CD1c-positive myeloid dendritic cell (primary cell): ENCODE results near the gene LAMC1.

Experiments
- DNase-seq: peaks from one replicate; pipeline ENCODE4 v3.0.0-alpha.2; 2016; ENCODE audit errors: extremely low spot score

Gene LAMC1

DNA sequence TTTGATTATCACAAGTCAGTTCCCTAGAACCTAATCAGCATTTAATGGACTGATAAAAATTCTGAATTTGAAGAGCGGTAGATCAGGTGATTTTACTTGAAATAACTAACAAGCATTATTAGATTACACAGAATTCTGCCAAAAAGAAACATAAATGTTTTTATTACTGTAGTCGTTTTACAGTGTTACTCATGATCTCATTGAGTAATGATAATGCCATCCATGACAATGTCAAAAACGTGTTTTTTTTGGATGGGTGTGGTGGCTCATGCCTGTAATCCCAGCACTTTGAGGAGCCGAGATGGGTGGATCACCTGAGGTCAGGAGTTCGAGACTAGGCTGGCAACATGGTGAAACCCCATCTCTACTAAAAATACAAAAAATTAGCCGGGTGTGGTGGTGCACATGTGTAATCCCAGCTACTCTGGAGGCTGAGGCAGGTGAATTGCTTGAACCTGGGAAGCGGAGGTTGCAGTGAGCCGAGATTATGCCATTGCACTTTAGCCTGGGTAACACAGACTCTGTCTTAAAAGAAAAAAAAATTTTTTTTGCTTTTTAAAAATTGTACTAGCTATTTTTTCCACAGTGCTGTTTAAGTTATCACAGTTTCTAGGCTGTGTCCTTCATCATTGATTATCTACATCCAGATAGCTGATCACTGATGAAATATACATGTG lies 56.6 kb downstream of the LAMC1 start:
- DNase-seq: no peak

DNA sequence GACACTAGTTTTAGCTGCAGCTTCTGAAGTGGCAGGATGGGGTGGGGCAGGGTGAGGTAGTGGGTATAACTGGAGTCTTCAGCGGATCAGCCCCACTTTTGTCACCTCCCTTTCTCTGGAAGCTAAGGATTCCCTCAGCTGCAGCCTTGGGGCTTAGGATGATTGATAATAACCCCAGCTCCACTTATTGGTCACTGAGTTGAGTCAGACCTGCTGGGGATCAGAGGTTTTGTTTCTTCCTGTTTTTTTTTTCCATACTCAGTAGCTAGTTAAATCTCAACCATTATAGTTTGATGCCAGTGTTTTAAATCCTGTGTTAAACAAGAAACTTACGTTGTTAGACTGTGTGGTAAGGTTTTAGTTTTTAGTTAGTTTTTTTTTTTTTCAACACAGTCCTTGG lies 57.2 kb downstream of the LAMC1 start:
- no peak for DNase-seq

DNA sequence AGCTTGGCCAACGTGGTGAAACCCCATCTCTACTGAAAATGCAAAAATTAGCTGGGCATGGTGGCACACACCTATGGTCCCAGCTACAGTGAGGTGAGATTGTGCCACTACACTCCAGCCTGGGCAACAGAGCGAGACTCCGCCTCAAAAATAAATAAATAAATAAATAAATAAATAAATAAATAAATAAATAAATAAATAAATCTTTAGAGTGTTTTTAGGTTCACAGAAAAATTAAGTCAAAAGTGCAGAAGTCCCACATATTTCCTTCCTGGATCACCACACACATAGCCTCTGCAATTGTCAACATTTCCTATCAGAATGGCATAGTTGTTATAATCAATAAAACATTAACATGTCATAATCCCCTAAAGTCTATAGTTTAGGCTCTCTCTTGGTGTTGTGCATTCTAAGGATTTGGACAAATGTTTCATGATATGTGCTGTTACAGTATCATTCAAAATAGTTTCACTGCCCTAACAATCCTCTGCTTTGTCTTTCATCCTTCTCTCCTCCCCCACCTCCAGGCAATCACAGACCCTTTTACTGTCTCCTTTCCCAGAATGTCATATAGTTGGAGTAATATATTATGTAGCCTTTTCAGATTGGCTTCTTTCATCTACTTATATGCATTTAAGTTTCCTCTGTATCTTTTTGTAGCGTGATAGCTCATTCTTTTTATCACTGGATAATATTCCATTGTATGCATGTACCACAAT lies 58.3 kb downstream of the LAMC1 start:
- no peak for DNase-seq

DNA sequence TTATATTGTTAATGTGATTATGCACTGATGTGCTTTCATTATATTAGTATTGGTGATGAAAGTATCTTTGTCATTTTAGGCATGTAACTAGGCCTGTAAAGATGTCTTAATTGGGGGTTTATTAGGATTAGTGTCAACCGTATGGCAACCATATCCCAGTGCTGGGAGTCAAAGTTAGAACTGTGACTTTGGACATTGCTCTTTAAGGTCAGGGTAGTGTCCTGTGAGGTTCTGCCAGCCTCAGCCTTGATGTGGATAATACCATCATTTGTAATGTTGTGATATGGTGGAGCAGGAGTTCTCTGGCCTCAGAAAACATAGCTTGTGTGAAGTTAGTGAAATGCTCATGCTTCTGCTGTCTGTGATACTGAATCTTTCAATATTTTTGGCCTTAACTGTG lies 59.4 kb downstream of the LAMC1 start:
- DNase-seq: no peak

DNA sequence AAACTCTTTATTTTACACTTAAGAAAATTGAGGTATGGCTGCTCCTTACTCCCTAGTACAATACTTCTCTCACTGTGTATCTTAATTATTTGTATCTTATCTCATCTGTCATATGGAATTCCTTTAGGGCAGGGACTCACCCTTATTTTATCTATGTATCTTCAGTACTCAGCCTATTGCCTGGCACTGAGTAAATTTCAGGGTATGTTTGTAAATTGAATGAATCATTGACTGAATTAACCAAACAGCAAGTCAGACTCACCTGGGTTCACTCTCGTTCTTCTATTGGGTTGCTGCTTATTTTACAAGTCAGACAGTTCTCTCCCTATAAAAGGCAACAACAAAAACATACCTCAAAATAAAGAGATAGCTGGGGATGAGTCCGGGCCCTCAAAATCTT lies 63.8 kb downstream of the LAMC1 start:
- DNase-seq: no peak

DNA sequence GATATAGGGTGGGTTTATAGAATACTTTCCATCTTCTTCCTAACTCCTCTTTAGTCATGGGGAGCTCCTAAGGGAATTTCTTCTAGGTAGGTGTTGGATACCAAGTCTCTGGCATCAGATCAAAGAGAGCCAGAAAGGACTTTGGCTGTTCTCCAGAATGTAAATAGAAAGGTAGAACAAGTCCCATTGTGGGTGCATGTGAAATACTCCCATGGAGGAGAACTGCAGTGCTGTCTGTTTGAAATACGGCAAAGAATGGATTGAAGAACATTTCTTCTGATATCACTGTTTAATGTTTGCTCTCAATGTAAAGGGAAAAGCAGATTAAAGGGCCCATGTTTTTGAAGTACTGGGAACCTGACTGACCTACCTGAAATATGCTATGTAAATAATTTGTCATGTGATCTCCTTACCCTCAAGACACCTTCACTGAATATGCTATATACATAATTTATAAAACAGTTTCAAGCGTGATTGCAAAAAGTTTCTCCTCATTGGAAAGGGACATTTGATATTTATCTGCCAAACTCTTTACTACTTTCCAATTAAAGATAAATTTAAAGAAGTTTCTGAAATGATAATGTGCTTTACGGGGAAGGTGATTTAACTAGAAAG lies 65.9 kb downstream of the LAMC1 start:
- DNase-seq: no peak

DNA sequence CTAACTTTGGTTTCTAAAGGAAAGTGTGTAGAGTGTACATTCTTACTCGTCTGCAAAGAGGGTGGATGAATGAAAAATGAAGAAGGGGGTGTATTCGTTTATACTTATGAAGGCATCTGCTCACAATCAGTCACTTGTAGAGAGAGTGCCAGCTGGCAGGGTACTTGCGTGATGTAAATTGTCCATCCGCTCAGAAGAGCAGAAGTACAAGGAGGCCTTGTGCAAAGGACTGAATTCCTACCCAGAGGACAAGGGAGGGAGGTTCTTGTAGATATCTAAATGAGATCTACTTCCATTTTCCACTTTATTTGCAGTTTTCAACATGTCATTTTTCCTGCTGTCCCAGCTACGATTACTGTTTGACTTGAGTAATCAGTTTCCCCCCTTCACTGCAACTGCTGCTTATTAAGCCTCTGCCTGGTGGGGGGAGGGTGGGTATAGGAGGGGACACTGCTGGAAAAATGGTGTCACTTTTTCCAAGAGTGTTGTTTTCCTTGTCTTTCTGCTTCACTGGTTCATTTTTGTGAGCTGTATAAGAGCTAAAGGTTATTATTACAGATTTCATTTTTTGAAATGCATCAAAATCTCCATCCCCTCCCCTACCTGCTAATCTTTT lies 67.3 kb downstream of the LAMC1 start:
- DNase-seq: no peak

DNA sequence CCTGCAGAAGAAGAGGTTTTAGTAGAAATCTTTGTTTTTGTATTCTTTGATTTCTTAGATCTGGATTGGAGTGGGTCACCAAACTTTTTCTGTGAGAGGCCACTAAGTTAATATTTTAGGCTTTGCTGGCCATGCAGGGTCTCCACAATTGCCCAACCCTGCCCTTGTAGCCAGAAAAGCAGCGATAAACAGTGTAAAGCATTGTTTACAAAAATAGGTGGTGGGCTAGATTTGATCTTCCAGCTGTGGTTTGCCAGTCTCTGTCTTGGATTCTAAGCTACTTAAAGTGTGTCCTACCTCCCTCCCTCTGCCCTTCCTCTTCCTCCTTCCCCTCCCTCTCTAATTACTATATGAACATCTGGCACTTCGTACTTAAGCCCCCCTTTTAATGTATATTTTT lies 68.0 kb downstream of the LAMC1 start:
- DNase-seq: no peak

DNA sequence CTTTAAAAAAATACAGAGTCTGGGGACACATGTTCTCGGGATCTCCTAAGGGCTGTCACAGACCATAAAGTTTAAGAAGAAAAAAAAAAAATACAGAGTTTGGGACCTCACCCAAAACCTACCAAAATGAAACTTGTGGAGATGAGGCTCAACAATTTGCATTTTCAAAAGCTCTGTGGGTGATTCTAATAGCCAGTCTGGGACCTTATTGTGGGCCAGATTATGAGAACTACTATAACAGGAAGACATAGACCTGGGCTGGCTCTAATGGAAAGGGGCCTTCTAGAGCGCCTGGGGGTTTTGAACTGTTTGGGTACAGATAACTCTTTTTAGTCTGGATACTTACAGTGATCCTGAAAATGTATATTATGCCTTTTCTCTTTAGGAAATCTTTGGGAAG lies 69.1 kb downstream of the LAMC1 start:
- no peak for DNase-seq

DNA sequence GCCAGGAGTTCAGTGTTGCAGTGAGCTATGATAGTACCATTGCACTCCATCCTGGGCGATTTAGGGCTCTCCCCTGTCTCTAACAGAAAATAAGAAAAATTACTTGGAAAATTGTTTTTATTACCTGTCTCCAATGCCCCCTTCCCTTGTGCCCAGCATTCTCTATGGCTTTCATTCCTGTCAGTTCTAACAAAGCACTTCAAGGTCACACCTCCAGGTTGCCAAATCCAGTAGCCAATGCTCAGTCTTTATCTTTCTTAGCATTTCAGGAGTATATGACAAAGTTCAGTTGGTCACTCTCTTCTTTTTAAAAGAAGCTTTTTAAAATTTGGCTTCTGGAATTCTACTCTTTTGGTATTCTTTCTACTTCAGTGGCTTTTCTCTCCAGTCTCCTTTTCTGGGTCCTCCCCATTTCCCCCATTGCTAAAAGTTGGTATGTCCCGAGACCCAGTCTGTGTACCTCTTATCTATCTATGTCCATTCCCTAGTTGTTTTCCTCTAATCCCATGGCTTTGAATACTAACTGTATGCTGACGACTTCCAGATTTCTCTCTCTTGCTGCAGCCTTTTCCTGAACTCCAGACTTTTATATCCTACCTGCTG lies 69.9 kb downstream of the LAMC1 start:
- DNase-seq: no peak

DNA sequence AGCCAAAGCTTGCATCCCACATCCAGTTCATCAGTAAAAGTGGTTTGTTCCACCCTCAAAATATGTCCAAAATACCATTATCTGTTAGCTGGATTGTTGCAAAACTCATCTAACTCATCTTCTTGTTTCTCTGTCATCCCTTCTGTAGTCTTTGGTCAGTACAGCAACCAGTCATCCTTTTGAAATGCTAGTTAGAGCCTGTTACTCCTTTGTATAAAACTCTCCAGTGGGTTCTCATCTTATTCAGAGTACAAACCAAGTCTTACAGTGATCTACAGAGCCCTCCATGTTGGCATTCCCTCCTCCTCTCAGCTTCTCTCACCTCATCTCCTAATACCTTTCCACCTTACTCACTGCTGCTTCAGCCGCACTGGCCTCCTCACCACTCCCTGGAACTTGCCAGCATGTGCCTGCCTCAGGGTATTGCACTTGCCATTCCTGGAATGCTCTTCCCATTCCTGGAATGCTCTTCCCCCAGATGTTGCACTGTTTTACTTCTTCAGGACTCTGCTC lies 70.6 kb downstream of the LAMC1 start:
- no peak for DNase-seq

DNA sequence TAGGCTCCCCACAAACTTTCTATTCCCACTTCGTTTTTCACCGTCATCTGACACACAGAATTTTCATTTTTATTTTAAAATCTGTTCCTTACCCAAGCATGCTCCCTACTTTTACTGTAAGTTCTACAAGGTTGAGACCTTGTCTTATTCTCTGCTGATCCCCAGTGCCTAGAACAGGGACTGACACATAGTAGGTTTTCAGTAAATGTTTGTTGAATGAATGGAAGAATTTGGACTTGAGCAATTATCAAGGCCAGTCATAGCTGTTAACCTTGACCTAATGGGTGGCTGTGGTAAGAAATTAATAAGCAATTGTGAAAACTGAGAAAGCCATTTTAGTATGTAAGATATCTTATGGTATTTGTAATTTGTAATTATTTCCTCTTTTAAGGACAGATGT lies 71.1 kb downstream of the LAMC1 start:
- no peak for DNase-seq

DNA sequence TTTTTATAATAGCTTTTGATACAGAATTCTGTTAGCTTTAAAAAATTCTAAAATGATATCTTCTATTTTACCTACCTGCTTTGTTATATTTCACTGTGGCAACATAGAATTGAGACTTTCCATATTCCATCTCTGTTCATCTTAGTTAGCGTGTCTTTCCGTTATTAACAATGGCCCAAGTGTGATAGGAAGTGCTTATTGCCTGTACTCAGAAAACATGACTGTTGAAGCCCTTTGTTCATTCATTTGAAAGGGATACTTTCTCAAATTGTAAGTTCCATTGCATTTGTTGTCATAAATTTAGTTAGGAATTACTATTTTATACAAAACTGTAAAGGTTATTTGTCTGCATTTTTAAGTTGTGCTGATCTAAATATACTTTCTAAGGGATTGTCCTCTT lies 73.1 kb downstream of the LAMC1 start:
- DNase-seq: no peak

DNA sequence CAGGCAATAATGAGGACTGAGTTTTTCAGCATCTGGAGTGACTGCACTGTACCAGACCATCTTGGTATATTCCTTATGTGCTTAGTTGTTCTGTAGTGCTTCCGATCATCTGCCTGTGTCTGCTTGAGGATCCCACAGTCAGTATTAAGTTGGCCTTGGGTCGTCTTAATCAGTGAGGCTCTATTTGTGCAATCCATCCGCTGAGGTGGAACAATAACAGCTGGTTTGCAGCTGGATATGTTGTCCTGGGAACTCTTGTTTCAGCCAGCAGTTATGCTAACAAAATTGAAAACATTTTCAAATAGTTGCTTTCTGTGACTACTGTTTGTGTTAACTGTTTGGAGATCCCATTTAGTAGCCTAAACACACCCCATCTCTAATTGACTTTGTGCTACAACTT lies 73.7 kb downstream of the LAMC1 start:
- no peak for DNase-seq

DNA sequence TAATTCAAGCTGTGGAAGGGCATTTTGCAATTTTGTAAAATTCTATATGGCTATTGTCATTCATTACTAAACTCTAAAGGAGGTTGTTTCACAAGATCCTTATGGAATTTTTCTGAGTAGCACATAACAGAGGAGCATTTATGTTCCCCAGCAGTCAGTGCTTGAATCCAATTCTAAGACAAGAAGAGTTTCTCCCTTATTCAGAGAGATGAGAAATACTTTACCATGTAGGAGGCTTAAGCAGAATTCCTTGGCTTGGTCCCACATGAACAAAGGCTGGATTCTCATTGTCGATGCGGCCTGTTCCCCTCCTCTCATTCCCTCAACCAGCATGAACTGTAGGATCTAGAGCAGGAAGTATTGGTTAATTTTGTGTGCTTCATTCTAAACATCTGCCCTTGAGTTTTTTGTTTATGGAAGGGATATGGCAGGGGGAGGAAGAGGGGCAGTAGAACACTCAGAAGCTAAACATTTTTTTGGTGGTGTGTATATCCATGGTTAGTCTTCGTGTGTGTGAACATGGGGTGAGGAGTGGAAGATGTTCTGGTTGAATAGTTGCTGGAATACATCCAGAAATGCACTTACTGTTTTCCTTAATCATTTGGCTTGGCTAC lies 74.3 kb downstream of the LAMC1 start:
- DNase-seq: no peak

DNA sequence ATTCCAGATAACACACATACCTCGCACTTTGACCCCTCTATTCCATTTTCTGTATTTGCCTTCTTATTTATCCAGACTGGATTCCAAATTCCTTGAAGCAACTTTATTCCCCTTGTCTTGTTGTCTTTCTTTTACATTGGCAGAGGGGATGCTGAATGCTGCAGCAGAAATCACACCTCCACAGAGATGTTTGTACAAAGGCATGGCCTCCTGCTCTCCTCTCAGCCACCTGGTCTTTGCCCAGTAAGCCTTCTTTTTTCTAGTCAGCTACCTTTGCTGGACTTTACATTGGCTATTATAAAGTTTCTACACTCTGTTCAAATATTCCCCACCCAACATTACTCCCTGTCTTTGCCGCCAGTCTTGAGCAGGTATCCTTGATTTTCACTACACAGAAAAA lies 75.1 kb downstream of the LAMC1 start:
- no peak for DNase-seq

DNA sequence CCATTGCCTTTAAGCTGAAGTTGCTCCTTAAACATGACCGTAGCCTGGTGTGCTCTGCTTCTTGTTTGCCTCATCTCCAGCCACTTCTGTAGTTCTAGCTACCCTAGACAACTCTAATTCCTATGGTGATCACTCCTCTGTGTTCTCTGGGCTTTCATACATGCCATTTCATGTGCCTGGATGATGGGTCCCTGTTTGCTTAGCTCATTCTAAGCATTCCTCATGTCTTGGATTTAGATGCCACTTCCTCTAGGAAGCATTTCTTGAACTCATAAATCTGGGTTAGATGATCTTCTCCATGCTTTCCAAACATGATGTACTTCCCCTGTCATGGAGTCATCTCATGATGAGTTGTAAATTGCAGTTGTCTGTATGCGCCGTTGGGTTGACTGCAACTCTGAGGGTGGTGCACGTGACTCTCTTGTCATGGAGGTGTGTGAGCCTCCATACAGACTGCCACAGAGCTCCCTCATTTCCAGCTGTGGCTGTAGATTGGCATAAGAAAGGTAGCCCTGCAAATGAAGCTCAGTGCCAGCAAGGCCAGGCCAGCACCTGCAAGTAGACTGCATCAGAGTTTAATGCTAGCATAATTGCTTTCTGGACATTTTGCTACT lies 77.2 kb downstream of the LAMC1 start:
- no peak for DNase-seq

DNA sequence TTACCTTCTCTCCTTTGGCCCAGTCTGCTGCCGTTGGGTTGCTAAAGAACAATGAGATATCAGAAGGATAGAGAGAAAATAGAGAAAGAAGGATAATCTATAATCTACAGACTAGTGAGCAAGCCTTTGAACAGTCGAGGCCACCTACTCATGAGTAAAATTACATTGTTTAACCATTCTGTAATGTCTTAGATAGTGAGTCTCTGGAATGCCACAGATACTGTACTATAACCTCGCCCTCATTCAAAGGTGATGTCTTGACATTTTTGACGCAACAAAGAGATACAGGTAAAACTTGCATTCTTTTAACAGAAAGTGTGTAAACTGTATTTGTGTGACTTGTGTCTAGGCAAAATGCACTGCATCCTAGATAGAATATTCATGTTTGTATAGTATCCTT lies 77.9 kb downstream of the LAMC1 start:
- DNase-seq: no peak

DNA sequence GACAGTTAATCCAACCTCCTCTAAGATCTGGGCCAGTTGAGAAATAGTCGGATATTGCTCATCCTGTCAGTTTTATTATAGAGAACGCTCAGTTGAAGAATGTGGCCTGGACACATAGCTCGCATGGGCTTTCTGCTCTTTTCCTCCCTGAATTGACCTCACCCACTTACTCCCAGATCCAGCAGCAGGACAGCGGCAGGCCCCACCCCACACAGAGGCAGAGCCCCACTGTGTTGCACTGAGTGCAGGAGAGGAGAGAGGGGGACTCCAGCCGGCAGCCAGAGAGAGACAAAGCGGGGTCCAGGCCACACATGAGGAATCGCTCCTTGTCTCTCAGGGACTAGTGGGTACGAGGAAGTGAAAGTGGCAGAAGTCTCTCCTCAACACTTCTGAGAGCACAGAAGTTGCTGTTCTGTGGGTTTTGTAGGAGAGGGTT lies 78.6 kb downstream of the LAMC1 start:
- DNase-seq: peak; percentile 28

DNA sequence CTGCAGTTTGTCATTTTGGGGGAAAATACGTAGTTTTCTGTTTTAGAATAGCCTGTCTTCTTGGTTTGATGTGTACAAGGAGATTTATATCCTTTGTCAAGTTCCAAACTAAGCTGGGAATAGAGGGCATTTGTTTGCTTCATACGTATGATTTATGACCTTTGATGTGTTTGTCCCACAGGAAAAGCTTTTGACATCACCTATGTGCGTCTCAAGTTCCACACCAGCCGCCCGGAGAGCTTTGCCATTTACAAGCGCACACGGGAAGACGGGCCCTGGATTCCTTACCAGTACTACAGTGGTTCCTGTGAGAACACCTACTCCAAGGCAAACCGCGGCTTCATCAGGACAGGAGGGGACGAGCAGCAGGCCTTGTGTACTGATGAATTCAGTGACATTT lies 79.9 kb downstream of the LAMC1 start:
- DNase-seq: no peak

DNA sequence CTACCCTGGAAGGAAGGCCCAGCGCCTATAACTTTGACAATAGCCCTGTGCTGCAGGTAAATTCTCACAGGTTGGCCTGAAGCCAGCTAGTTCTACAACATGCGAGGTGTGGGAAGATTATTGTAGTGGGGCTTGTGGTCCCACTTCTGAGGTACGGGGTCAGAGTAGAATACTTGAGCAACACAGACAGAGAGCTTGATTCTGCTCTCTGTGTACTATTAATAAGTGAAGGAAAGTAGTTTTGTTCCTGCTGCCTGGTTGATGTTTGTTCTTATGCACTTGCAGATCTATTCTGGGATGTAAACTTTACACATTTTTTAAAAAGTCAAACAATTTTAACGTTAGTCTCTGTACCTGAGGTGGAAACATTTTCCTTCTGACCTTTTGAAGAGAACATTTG lies 80.4 kb downstream of the LAMC1 start:
- DNase-seq: no peak
